AG08396 (cell line): ENCODE results near the gene HPCAL1.
"Not testable (repeated sequence)": the region's sequence is repeated elsewhere in the genome, so short reads cannot be mapped to it uniquely, and the experiment has no call there.

Experiments
- DNase-seq: peaks from one replicate; pipeline ENCODE4 v3.0.0; 2012; ENCODE audit warnings: low spot score, mixed read lengths

The HPCAL1 gene

GRCh38 chr2:10442469-10443126 is 139.9 kb downstream of the HPCAL1 start:
- not testable (repeated sequence) for DNase-seq

- no peak for DNase-seq
These were observed 141.8 kb downstream of the HPCAL1 start for GRCh38 chr2:10444463-10444862.

- DNase-seq, result no peak
These were observed 143.9 kb downstream of the HPCAL1 start for GRCh38 chr2:10446631-10447030.

GRCh38 chr2:10447300-10447894 is 144.7 kb downstream of the HPCAL1 start:
- peak; percentile 42 for DNase-seq

DNA sequence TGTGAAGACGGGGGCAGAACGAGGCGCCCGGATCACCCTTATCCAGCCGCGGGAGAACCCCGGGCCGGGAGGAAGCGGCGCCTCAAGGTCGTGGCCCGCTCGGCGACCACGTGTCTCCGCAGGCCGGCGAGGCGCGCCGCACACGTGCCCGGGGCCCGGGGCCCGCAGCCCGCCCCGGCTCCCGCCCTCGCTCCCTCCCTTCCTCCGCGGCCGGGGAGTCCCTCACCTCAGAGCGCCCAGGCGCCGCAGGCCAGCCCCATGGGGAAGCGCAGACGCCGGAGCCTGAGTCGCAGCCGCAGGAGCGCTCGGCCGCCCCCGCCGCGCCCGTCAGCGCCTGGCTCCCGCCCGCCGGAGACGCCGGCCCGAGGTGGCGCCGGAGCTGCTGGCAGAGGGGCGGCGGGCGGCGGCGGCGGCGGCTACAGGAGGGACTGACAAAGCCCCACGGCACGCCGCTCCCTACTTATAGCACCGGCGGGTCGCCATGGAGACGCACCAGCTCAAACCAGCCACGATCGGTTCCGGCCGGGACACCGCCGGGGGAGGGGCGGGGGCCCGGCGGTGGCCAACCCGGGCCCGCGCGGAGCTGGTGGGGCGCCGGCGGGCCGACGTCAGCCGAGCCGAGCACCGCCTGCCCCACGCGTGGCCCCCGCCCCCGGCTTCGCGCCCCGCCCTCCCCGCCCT is 145.3 kb downstream of the HPCAL1 start, which contains the start of gene ODC1:
Gene ODC1 (minus strand): TSS at position 433 of the 681 bp plus-strand sequence. CDS start 3,295 bp downstream, outside the sequence.
- DNase-seq, result peak; percentile 99

DNA sequence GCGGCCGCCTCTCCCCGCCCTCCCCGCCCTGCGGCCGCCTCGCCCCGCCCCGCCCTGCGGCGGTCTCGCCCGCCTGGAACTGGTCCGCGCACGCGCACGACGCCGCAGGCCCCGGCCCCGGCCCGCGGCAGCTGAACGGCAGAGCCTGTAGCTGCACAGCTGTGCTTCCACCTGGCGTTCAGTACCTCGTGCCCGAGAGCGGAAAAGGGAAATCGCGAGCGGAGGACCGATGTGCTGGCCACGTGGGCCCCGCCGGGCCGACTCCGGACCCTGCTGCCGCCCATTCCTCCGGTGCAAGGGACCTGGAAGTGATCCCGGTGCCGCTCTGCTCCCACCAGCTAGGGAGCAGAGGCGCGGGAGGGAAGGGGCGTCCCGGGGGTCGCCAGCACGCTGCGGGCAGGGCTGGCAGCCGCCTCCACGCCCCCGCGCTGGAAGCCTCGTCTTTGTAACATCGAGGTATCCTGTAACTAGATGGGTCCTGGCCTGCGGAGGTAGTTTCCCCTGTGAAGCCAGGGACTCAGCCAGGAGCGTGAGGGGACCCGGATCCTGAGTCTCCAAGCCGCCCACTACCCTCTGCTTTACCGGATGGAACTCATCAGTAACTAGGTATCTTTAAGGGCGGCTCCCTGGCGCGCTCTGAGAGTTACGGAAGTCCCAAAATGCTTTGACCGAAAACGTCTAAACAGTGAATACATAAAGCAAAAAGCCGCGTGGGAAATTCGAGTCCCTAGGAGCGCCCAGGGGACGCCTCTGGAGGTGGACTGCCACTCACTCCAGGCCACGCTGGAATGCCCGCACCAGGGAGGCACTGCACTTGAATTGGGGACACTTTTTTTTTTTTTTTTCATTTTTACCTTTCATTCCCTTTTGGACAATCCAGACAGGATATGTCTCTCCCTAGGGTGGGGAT is 146.1 kb downstream of the HPCAL1 start:
- DNase-seq, result no peak

DNA sequence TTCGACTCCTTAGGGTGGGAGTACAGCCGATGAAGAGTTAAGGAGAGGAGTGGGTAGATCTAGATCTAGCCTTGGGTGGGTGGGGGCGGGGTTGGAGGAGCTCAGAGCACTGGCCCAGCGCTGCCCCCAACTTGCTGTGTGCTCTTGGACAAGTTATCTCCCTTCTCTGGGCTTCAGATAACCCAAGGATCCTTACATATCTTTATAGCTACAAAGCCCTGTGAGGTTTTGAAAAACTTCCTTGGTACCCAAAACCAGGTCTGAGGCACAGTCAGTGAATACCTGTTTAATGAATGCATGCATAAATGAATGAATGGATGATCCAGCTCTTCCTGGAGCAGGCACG is 146.8 kb downstream of the HPCAL1 start:
- DNase-seq, result no peak

DNA sequence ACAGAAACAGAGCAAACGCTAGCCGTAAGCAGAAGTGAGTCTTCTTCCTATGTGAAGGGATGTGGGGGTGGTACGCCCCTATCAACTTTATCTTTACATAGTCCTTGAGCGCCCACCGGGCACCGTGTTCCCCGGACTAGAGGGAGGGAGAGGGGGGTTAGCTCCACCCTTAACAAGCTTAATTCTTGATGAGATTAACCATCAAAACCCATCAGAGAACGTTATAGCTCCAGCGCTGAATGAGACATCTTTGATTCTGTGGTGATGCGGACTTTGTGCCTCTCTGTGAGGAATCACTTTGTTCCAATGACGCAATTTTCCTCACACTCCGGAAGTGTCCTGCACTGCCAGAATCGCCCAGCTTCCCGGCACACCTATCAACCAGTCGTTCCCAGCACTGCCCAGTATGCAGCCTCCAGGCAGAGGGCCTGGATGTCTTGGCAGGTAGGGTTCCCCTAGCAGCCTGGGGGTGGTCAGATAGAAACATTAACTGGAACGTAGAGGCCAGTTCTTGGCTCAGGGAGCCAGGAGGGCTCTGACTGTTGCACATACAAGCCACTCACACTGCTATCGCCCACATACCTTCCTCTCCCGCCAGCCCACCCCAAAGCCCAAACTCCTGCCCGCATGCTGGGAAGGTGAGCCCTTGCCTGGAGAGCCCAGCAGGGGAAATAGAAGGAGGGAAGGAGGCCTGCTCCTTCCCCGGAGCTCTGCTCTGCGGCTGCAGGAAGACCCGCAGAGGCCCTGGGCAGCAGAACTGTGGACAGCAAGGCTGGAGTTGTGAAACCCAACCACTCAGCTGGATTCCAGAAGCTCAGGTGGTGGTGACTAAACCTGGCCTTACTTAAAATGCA is 147.4 kb downstream of the HPCAL1 start:
- DNase-seq, result no peak

GRCh38 chr2:10451819-10452218 is 149.1 kb downstream of the HPCAL1 start:
- DNase-seq, result no peak

DNA sequence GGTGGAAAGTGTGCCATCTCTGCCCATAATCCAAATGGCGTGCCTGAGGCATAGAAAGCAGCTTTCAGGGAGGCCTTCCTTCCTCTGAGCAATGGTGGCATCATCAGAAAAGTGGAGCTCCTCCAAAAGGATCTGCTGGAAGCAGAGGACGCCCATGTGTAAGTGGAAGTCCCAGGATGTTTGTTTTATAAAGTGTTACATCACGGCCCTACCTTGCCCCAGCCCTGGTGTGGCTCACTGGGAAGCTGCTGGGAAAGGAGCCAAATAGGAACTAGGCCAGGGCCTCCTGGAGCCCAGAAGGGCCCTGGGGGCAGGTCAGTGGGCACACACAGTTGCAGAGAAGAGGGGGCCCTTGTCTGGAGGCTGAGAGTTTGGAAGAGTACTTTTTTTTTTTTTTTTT is 149.6 kb downstream of the HPCAL1 start:
- peak; percentile 83 for DNase-seq

DNA sequence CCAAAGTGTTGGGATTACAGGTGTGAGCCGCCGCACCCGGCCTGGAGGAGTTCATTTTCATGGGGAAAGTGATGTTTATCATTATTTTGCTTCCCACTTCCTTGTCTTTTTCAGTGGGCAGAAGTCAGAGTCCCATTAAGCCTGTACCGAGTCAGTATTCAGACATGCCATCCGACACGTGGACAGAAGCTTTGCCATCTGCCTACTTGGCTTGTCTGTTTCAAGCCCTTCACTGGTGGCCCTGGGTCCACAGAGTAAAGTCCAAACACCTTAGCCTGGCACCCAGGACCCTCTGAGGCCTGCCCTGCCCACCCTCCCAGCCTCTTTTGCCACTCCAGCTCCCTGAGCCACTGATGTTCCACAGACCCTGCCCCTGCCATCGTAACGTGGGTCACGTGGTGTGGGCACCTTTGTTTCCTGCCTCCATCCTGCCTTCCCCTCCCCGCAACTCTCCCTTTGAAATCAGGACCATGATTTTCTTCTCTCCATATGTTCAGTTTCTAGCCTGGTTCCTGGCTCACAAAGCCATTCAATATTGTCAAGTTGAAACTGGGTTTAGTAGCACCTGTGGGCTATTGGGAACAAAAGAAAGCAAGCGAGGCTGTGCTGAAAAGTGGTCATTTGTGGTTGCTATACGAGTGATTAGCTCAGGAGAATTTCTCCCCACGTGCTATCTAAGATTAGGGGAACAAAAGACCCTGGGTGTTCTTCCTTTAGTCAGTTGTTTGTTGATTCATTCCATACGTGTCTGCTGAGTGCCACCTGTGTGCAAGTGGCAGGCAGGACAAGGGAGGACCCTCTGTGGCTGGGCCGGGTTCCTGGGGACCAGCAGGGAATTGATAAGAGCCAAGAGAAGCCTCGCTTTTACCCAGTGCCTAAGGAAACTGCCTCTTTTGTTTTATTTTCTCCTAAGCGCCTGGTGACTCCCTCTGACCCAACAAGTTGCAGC is 150.5 kb downstream of the HPCAL1 start:
- DNase-seq, result no peak

DNA sequence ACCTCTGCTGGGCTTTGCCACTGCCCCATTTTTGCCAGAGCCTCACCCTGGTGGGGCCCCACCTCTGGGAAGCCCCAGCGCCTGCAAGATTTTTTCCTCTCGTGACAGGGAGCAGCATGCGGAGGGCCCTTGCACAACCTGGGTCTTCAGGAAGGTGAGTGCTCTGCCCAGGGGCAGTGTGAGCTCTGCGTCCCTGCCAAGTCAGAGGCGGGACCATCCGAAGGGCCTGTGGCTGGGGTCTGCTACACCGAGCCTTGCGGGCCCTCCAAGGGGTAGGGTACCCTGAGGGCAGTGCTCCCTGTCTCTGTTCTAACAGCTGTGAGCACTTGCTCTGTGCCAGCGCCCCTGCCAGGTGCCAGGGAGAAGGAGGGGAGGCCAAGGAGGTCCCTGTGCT is 151.2 kb downstream of the HPCAL1 start:
- DNase-seq, result no peak

GRCh38 chr2:10454505-10454904 is 151.8 kb downstream of the HPCAL1 start:
- no peak for DNase-seq

GRCh38 chr2:10457195-10457594 is 154.5 kb downstream of the HPCAL1 start:
- not testable (repeated sequence) for DNase-seq

DNA sequence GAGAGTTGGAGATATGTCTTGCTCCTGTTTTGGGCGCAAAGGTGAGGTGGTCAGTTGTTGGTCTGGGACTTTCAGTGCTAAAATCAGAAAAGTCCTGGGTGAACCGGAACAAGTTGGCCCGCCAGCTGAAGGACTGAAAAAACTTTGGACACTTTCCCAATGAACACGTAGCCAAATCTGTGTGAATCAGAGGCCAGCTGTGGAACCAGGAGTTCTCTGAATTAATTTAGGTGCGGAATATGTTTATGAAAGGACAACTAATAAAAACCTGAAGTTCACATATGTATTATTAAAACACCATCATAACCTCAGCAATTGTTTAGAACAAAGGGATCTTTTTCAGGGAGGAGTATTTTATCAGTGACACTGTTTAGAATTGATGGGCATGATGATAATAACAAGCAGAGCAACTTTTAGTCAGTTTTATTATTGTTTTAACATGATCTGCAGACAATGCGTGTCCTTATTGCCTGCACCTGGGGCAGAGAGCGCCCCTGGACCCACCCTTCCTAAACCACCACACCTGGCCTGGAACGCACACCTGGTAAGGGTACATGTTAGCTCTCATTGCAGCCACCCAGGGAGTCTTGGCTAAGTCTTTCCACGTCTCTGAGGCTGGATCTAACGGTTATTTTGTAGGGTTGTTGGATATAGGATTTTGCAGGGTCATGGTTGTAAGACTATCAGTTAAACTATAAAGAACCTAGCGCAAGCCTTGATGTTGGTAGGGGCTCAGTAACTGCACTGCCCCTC is 155.3 kb downstream of the HPCAL1 start:
- peak; percentile 50 for DNase-seq

DNA sequence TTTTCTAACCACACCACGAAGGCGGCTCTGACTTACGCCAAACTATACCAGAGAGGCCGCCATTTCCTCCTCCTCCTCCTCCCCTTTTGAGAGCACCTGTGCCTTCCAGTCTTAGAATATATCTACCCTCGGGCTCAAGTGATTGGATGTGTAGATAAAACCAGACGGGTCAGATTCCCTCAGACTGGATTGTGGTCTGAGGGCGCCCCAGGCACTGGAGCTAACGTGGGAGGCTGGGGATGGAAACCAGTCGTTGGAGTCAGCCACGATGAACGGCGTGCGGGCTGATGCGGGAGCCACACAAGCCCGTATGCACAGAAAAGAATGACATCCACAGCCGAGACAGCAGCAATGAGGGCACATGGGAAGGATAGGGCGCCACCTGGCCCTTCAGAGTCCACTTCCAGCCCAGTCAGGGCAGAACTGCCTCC is 157.7 kb downstream of the HPCAL1 start:
- no peak for DNase-seq

GRCh38 chr2:10462178-10463083 is 159.7 kb downstream of the HPCAL1 start:
- DNase-seq, result no peak

DNA sequence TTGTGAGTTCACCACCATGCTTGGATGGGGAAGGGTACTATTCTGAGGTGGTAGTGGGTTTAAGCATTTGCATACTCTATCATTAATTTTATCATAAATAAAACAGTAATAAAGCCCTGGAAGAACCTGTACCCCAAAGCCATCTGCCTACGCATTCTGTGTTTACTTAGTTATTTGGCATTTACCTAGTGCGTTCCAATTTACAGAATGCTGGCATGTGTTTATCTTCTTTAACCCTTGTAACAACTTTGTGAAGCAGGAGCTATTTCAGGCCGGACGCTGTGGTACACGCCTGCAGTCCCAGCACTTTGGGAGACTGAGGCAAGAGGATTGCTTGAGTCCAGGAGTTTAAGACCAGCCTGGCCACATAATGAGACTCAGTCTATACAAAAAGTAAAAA is 163.2 kb downstream of the HPCAL1 start:
- DNase-seq, result no peak
